ENCODE data around the gene GPR17. TPM values are rescaled to one million over a fixed set of nuclear protein-coding genes. Genes with fewer than 3 reads are reported as not detected.

GPR17 gene
- total and polyA plus RNA-seq, 4 donors: 0.30 to 1.4 (median 0.40) TPM; not detected in 1

DNA sequence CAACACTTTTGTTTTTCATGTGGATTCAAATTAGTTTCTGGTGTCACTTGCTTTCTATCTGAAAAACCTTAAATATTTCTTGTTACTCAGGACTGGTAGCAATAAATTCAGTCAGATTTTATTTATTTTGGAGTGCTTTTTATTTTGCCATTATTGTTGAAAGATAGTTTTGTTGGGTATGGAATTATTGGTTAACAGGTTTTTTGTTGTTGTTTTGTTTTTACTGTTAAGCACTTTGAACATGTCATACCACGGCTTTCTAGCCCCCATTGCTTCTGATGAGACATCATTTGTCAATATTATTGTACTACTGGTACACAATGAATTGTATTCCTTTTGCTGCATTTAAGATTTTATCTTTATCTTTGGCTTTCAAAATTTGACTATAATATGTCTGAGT lies 42.5 kb downstream of the GPR17 start:
- H3K9ac ChIP-seq (ENCODE audit: insufficient read depth in 1 of 2, low read length in 2 of 2): no peak overlapping the region
- ATAC-seq (ENCODE audit: insufficient read depth, low FRiP score): no peak
- H3K27ac ChIP-seq (ENCODE audit: low read depth in 1 of 2, low read length in 1 of 2): no peak overlapping the region
- H3K4me3 ChIP-seq: no peak overlapping the region
- 76 to 86% methylated on average over 1 of the region's 1 CpG for WGBS, 2 donors
- H3K9me3 ChIP-seq (ENCODE audit: control insufficient read depth in 4 of 4, insufficient read depth in 3 of 4, low read length in 3 of 4): peaks cover 0 to 5% (median 0%) of the 10 kb centered on the region in 4 donors
- H3K4me1 ChIP-seq (ENCODE audit: control insufficient read depth in 5 of 5, insufficient read depth in 5 of 5, low read length in 5 of 5): peaks cover 0 to 6% (median 0%) of the 10 kb centered on the region in 5 donors
- no peaks in the 10 kb centered on the region for H3K27me3 ChIP-seq (ENCODE audit: control insufficient read depth in 3 of 3, insufficient read depth in 3 of 3, low read length in 2 of 3)
- H3K36me3 ChIP-seq (ENCODE audit: control insufficient read depth in 4 of 4, insufficient read depth in 4 of 4, low read length in 4 of 4): no peaks in the 10 kb centered on the region
- TF ChIP-seq, protein P1, sequence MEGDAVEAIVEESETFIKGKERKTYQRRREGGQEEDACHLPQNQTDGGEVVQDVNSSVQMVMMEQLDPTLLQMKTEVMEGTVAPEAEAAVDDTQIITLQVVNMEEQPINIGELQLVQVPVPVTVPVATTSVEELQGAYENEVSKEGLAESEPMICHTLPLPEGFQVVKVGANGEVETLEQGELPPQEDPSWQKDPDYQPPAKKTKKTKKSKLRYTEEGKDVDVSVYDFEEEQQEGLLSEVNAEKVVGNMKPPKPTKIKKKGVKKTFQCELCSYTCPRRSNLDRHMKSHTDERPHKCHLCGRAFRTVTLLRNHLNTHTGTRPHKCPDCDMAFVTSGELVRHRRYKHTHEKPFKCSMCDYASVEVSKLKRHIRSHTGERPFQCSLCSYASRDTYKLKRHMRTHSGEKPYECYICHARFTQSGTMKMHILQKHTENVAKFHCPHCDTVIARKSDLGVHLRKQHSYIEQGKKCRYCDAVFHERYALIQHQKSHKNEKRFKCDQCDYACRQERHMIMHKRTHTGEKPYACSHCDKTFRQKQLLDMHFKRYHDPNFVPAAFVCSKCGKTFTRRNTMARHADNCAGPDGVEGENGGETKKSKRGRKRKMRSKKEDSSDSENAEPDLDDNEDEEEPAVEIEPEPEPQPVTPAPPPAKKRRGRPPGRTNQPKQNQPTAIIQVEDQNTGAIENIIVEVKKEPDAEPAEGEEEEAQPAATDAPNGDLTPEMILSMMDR (IDR thresholded peaks at IDR 0.05; ENCODE audit: control extremely low read depth, extremely low read depth): no peak
- DNase-seq: no peak

- TF ChIP-seq, protein P1 (IDR thresholded peaks at IDR 0.05; ENCODE audit: control extremely low read depth, extremely low read depth): no peak
- WGBS, 2 donors: 91 to 94% methylated on average over 2 of the region's 2 CpGs
- Histone ChIP-seq H3K27ac (ENCODE audit: low read depth in 1 of 2, low read length in 1 of 2) (no peak overlapping the region), H3K27me3 (ENCODE audit: control insufficient read depth in 3 of 3, insufficient read depth in 3 of 3, low read length in 2 of 3) (no peaks in the 10 kb centered on the region), H3K9ac (ENCODE audit: insufficient read depth in 1 of 2, low read length in 2 of 2) (no peak overlapping the region), H3K4me3 (no peak overlapping the region), H3K4me1 (ENCODE audit: control insufficient read depth in 5 of 5, insufficient read depth in 5 of 5, low read length in 5 of 5) (no peaks in the 10 kb centered on the region), H3K9me3 (ENCODE audit: control insufficient read depth in 4 of 4, insufficient read depth in 3 of 4, low read length in 3 of 4) (peaks cover 0 to 5% (median 0%) of the 10 kb centered on the region in 4 donors), H3K36me3 (ENCODE audit: control insufficient read depth in 4 of 4, insufficient read depth in 4 of 4, low read length in 4 of 4) (no peaks in the 10 kb centered on the region)
- DNase-seq: no peak
- ATAC-seq (ENCODE audit: insufficient read depth, low FRiP score): no peak
Observed at GRCh38 chr2:127690696-127691095, 44.7 kb downstream of the GPR17 start.

DNA sequence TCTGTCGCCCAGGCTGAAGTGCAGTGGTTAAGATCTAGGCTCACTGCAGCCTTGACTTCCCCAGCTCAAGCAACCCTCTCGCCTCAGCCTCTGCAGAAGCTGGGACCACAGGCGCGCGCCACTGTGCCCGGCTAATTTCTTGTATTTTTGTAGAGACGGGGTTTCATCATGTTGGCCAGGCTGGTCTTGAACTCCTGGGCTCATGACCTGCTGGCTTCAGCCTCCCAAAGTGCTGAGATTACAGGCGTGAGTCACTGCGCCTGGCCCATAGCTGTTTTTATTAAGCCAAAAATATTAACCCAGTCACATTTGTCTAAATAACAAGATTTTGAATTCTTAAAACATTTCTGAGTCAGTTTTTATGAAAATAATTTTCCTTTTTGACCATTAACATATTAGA lies 49.0 kb downstream of the GPR17 start:
- DNase-seq: no peak
- Histone ChIP-seq H3K36me3 (ENCODE audit: control insufficient read depth in 4 of 4, insufficient read depth in 4 of 4, low read length in 4 of 4) (no peaks in the 10 kb centered on the region), H3K27ac (ENCODE audit: low read depth in 1 of 2, low read length in 1 of 2) (no peak overlapping the region), H3K9me3 (ENCODE audit: control insufficient read depth in 4 of 4, insufficient read depth in 3 of 4, low read length in 3 of 4) (peaks cover 0 to 3% (median 0%) of the 10 kb centered on the region in 4 donors), H3K27me3 (ENCODE audit: control insufficient read depth in 3 of 3, insufficient read depth in 3 of 3, low read length in 2 of 3) (no peaks in the 10 kb centered on the region), H3K9ac (ENCODE audit: insufficient read depth in 1 of 2, low read length in 2 of 2) (no peak overlapping the region), H3K4me3 (no peak overlapping the region), H3K4me1 (ENCODE audit: control insufficient read depth in 5 of 5, insufficient read depth in 5 of 5, low read length in 5 of 5) (peaks cover 0 to 3% (median 0%) of the 10 kb centered on the region in 5 donors)
- ATAC-seq (ENCODE audit: insufficient read depth, low FRiP score): no peak
- TF ChIP-seq, protein P1 (IDR thresholded peaks at IDR 0.05; ENCODE audit: control extremely low read depth, extremely low read depth): no peak
- WGBS, 2 donors: 91 to 97% methylated on average over 9 of the region's 9 CpGs

Data from lung (tissue), 12 donors.